DND-41 (cell line): ENCODE results near the gene SHISA9.

Experiments used
- ATAC-seq: fragments of 200-7000 bp; cut with Tn5 transposase; 3 replicates; pipeline ENCODE4 v1.9.1; 2021; ENCODE audit warnings: low read depth; ENCODE audit not compliant: insufficient read depth
- DNase-seq: peaks from one replicate; pipeline ENCODE4 v3.0.0-alpha.2; 2020
- H2AFZ ChIP-seq: 2 replicates; pipeline ENCODE4 v1.6.0; 2012; ENCODE audit warnings: low read depth, low read length
- H3K27ac ChIP-seq: 2 replicates; pipeline ENCODE4 v1.5.1; 2012; ENCODE audit warnings: low read length, inconsistent platforms
- H3K27me3 ChIP-seq: fragments of 200-600 bp; sonication (generic); 2 replicates; pipeline ENCODE4 v1.6.0; 2012; ENCODE audit warnings: low read length, mild to moderate bottlenecking, inconsistent platforms; ENCODE audit not compliant: insufficient read depth, poor library complexity
- H3K36me3 ChIP-seq: 2 replicates; pipeline ENCODE4 v1.5.1; 2012; ENCODE audit warnings: low read length, inconsistent platforms; ENCODE audit not compliant: insufficient read depth
- H3K4me1 ChIP-seq: 2 replicates; pipeline ENCODE4 v1.5.1; 2012; ENCODE audit warnings: mild to moderate bottlenecking, low read length; ENCODE audit not compliant: insufficient read depth
- H3K4me2 ChIP-seq: 2 replicates; pipeline ENCODE4 v1.6.0; 2012; ENCODE audit warnings: mild to moderate bottlenecking, moderate library complexity, low read length, inconsistent platforms; ENCODE audit not compliant: insufficient read depth
- H3K4me3 ChIP-seq, 2 experiments: fragments of 200-600 bp in 1 of 2; shearing (Covaris generic) in 1 of 2; 2 replicates each; pipeline ENCODE4 v1.5.1; 2012 to 2016; ENCODE audit warnings: inconsistent platforms in 2 of 2, low read length in 2 of 2, mild to moderate bottlenecking in 2 of 2, low read depth in 1 of 2, moderate library complexity in 1 of 2
- H3K79me2 ChIP-seq: 2 replicates; pipeline ENCODE4 v1.6.0; 2012; ENCODE audit warnings: low read length, inconsistent platforms; ENCODE audit not compliant: insufficient read depth
- H3K9ac ChIP-seq: 2 replicates; pipeline ENCODE4 v1.6.0; 2012; ENCODE audit warnings: low read depth, mild to moderate bottlenecking, inconsistent platforms, low read length, moderate library complexity
- H3K9me3 ChIP-seq: 2 replicates; pipeline ENCODE4 v1.5.1; 2012; ENCODE audit warnings: low read length, moderate library complexity, mild to moderate bottlenecking, inconsistent platforms; ENCODE audit not compliant: insufficient read depth, severe bottlenecking
- H4K20me1 ChIP-seq: 2 replicates; pipeline ENCODE4 v1.6.0; 2012; ENCODE audit warnings: low read length; ENCODE audit not compliant: insufficient read depth
- EZH2 ChIP-seq: IDR thresholded peaks from 3 replicates; pipeline ENCODE4 v1.6.1; 2012; ENCODE audit warnings: borderline replicate concordance, low read depth, mild to moderate bottlenecking, moderate library complexity, low read length, inconsistent platforms; ENCODE audit not compliant: severe bottlenecking
- TF ChIP-seq, protein P1 (sequence below): IDR thresholded peaks from 2 replicates; pipeline ENCODE4 v1.5.1; 2012; ENCODE audit warnings: borderline replicate concordance, low read length, moderate library complexity, mild to moderate bottlenecking; ENCODE audit not compliant: poor library complexity, severe bottlenecking; ENCODE audit errors: extremely low read depth

SHISA9 gene

GRCh38 chr16:12896562-12896961, 4.8 kb upstream of the SHISA9 start:
- Histone ChIP-seq H3K4me2 (no peak overlapping the region), H3K9me3 (no peaks in the 10 kb centered on the region), H3K27ac (no peak overlapping the region), H4K20me1 (no peaks in the 10 kb centered on the region), H3K4me3 (no peak overlapping the region), H3K27me3 (no peaks in the 10 kb centered on the region), H3K79me2 (no peaks in the 10 kb centered on the region), H3K9ac (no peak overlapping the region), H3K36me3 (no peaks in the 10 kb centered on the region), H2AFZ (no peak overlapping the region), H3K4me1 (no peaks in the 10 kb centered on the region)
- DNase-seq (peak; percentile 15), ATAC-seq (peak; percentile 60; the same call in 2 of the 3 replicates)
- TF ChIP-seq EZH2: no peak
- TF ChIP-seq, protein P1, sequence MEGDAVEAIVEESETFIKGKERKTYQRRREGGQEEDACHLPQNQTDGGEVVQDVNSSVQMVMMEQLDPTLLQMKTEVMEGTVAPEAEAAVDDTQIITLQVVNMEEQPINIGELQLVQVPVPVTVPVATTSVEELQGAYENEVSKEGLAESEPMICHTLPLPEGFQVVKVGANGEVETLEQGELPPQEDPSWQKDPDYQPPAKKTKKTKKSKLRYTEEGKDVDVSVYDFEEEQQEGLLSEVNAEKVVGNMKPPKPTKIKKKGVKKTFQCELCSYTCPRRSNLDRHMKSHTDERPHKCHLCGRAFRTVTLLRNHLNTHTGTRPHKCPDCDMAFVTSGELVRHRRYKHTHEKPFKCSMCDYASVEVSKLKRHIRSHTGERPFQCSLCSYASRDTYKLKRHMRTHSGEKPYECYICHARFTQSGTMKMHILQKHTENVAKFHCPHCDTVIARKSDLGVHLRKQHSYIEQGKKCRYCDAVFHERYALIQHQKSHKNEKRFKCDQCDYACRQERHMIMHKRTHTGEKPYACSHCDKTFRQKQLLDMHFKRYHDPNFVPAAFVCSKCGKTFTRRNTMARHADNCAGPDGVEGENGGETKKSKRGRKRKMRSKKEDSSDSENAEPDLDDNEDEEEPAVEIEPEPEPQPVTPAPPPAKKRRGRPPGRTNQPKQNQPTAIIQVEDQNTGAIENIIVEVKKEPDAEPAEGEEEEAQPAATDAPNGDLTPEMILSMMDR: peak; percentile 76

DNA sequence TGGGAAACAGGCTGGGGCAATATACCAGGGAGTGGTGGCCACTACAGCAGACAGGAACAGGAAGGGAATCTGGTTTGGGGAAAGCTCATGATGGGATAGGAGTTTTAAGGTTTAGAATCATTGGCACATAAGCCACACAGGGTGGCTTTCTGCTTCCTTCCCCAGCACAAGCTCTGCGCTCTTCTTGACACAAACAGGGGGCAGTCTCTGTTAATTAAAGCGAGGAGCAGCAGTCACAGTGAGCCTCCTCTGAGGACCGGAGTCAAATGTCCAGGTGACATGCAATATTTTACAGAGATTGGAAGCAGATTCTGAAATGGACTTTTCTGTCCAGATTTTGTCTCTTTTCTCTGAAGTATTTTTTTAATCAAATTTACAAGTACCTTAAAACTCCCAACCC, 2.8 kb upstream of the SHISA9 start:
- Histone ChIP-seq H3K79me2 (no peaks in the 10 kb centered on the region), H3K4me2 (no peak overlapping the region), H3K9me3 (no peaks in the 10 kb centered on the region), H3K4me3 (no peak overlapping the region), H3K9ac (no peak overlapping the region), H3K36me3 (no peaks in the 10 kb centered on the region), H3K27me3 (no peaks in the 10 kb centered on the region), H2AFZ (no peak overlapping the region), H3K27ac (no peak overlapping the region), H4K20me1 (no peaks in the 10 kb centered on the region), H3K4me1 (no peaks in the 10 kb centered on the region)
- TF ChIP-seq EZH2: no peak
- TF ChIP-seq, protein P1: peak; percentile 9
- no peak for ATAC-seq
- no peak for DNase-seq

DNA sequence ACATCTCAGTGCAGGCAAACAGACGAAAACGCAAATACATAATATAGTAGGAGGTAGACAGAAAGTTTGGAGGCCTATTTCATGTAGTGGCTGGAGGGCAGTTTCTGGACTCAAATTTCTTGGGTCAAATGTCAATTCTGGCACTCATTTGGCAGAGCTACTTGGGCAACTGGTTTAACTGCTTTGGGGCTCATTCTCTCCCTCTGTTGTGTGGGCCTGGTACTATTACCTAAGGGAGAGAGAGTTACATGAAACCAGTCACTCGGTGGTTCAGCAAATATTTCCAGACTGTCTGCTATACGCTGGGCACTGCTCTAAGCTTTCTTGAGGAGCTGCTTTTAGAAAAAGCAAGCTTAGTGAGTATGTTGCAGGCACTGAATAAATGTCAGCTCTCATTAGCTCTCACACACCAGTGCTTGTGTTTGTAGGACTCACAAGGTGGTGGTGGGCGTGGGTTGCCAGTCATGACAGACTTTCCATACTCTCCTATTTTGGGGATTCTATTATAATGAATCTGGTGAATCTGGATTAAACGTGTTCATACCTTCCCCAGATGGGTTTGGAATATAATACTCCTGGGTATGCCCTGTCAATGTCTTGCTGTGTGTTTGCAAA, 1.8 kb upstream of the SHISA9 start:
- H3K9ac ChIP-seq: no peak overlapping the region
- H3K4me3 ChIP-seq: no peak overlapping the region
- H3K36me3 ChIP-seq: no peaks in the 10 kb centered on the region
- H3K27ac ChIP-seq: no peak overlapping the region
- DNase-seq (no peak), ATAC-seq (no peak)
- no peak overlapping the region for H2AFZ ChIP-seq
- TF ChIP-seq, protein P1: no peak
- TF ChIP-seq EZH2: no peak
- no peaks in the 10 kb centered on the region for H4K20me1 ChIP-seq
- H3K79me2 ChIP-seq: no peaks in the 10 kb centered on the region
- no peaks in the 10 kb centered on the region for H3K4me1 ChIP-seq
- H3K4me2 ChIP-seq: no peak overlapping the region
- H3K27me3 ChIP-seq: no peaks in the 10 kb centered on the region
- no peaks in the 10 kb centered on the region for H3K9me3 ChIP-seq

DNA sequence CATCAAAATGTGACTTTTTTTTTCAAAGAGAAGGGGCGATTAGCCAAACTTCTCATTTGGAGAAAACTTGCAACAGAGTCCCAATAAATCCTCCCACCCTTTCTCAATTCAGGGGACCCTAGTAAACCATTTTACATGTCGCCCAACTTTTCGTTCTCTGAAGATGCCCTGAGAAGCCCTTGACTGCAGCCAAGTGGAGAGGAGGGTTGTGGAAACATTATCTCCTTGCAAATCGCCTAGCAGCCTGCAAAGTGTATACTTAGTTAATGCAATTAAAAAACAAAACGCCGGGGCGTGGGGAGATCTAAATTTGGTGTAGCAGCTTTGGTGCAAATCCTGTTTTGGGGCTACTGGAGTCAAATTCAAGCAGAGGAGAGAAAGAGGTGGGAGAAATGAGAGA, 1.2 kb upstream of the SHISA9 start:
- Histone ChIP-seq H3K79me2 (no peaks in the 10 kb centered on the region), H3K27ac (no peak overlapping the region), H3K4me2 (no peak overlapping the region), H3K4me1 (no peaks in the 10 kb centered on the region), H4K20me1 (no peaks in the 10 kb centered on the region), H3K9me3 (no peaks in the 10 kb centered on the region), H3K9ac (no peak overlapping the region), H3K27me3 (no peaks in the 10 kb centered on the region), H3K4me3 (no peak overlapping the region), H2AFZ (no peak overlapping the region), H3K36me3 (no peaks in the 10 kb centered on the region)
- no peak for TF ChIP-seq EZH2
- TF ChIP-seq, protein P1: no peak
- ATAC-seq (no peak), DNase-seq (no peak)
